Nephron (organoid): ENCODE results near the gene CACNA1C.

Experiments used
- H3K27ac Mint-ChIP-seq, 3 experiments: 2 replicates each; pipeline ENCODE4 v1.8.0; 2020; ENCODE audit warnings: mixed read lengths in 3 of 3, mild to moderate bottlenecking in 2 of 3, moderate library complexity in 1 of 3
- H3K27me3 Mint-ChIP-seq: 2 replicates; pipeline ENCODE4 v1.8.0; 2021; ENCODE audit warnings: low read depth, mild to moderate bottlenecking, moderate library complexity, mixed read lengths
- H3K36me3 Mint-ChIP-seq: 2 replicates; pipeline ENCODE4 v1.8.0; 2020; ENCODE audit warnings: low read depth, mixed read lengths
- H3K4me1 Mint-ChIP-seq: 2 replicates; pipeline ENCODE4 v1.8.0; 2020; ENCODE audit warnings: mixed read lengths
- H3K4me3 Mint-ChIP-seq, 3 experiments: 2 replicates each; pipeline ENCODE4 v1.8.0; 2020; ENCODE audit warnings: mild to moderate bottlenecking in 3 of 3, mixed read lengths in 3 of 3, moderate library complexity in 2 of 3
- H3K9me3 Mint-ChIP-seq: 2 replicates; pipeline ENCODE4 v1.8.0; 2020; ENCODE audit warnings: mixed read lengths
- TF ChIP-seq, protein P1 (sequence below), 3 experiments: fragments of 200-600 bp; sonication (generic); IDR thresholded peaks; one replicate each; pipeline ENCODE4 v1.5.0; 2021; ENCODE audit warnings: antibody characterized with exemption in 3 of 3; ENCODE audit not compliant: unreplicated experiment in 3 of 3

The CACNA1C gene

DNA sequence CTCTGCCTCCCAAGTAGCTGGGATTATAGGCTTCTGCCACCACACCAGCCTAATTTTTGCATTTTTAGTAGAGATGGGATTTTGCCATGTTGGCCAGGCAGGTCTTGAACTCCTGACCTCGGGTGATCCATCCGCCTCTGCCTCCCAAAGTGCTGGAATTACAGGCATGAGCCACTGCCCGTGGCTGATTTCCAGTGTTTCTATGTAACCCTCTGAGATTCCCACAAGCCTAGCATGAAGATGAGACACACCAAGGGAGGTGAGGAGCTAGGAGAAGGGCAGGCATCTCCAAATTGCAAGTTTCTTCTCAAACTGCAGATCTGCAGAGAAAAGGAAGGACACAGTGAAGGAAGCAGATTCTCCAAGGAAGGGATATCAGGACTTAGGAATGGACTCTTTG, 125.0 kb downstream of the CACNA1C start:
- H3K36me3 Mint-ChIP-seq: peaks cover 3% of the 10 kb centered on the region
- H3K4me1 Mint-ChIP-seq: peaks cover 17% of the 10 kb centered on the region
- no peak overlapping the region for H3K4me3 Mint-ChIP-seq
- TF ChIP-seq, protein P1, sequence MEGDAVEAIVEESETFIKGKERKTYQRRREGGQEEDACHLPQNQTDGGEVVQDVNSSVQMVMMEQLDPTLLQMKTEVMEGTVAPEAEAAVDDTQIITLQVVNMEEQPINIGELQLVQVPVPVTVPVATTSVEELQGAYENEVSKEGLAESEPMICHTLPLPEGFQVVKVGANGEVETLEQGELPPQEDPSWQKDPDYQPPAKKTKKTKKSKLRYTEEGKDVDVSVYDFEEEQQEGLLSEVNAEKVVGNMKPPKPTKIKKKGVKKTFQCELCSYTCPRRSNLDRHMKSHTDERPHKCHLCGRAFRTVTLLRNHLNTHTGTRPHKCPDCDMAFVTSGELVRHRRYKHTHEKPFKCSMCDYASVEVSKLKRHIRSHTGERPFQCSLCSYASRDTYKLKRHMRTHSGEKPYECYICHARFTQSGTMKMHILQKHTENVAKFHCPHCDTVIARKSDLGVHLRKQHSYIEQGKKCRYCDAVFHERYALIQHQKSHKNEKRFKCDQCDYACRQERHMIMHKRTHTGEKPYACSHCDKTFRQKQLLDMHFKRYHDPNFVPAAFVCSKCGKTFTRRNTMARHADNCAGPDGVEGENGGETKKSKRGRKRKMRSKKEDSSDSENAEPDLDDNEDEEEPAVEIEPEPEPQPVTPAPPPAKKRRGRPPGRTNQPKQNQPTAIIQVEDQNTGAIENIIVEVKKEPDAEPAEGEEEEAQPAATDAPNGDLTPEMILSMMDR (IDR thresholded peaks at IDR 0.05; ENCODE audit: unreplicated experiment in 3 of 3): no peak
- H3K27ac Mint-ChIP-seq: no peak overlapping the region
- no peaks in the 10 kb centered on the region for H3K27me3 Mint-ChIP-seq
- no peaks in the 10 kb centered on the region for H3K9me3 Mint-ChIP-seq

DNA sequence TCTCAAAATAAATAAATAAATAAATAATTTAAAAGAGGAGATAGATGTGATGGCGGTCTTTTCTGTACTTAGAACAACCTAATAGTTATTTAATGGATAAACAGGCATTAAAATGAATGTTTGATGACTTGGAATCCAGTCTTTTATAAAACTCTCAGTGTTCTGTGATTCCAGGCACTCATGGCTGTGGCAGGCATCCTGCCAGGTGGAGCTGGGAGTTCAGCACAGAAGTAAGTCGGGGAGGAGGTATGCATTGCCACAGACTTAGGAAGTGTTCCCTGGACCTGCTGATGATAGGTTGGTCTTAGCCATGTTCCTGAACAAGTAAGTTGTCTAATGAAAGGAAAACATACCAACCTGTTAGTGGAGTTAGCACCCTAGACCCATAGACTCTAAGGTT, 126.3 kb downstream of the CACNA1C start:
- H3K27ac Mint-ChIP-seq: no peak overlapping the region
- no peaks in the 10 kb centered on the region for H3K27me3 Mint-ChIP-seq
- H3K9me3 Mint-ChIP-seq: no peaks in the 10 kb centered on the region
- H3K36me3 Mint-ChIP-seq: peaks cover 3% of the 10 kb centered on the region
- H3K4me1 Mint-ChIP-seq: peaks cover 18% of the 10 kb centered on the region
- H3K4me3 Mint-ChIP-seq: no peak overlapping the region
- TF ChIP-seq, protein P1 (IDR thresholded peaks at IDR 0.05; ENCODE audit: unreplicated experiment in 3 of 3): no peak

DNA sequence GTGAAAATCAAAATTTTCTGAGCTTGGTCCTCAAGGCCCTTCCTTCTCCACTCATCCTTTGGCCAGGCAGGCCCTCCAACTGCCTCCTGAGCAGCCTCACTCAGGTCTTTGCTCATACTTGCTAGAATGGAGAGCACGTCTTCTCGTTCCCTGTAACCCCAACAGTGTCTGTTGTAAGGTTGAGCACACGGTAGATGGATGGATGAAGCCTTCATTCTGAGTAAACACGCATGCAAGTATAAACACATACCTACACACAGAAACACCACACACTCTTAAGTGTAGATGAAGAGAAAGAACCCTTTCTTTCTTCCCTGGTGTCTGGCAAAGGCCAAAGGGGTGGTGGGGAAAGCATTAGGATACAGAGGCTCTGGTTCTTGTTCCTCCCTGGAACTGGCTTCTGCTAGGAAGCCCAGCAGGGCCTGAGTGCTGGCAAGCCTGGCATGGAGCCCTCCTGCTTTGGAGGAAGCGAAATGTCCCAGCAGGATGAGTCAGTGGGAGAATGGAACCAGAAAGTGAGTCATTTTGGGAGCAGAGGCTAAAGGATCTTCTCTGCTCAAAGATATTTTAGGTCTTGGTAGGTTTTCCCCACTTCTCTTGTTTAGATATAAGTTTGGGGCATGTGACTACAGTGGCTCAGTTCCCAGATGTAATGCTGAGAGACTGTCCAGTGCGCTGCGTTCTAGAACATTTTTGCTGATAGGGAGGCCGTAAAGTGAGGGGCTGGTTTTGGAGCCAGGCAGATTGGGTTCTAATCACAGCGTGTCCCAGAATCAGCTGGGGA, 127.4 kb downstream of the CACNA1C start:
- peaks cover 3% of the 10 kb centered on the region for H3K36me3 Mint-ChIP-seq
- no peaks in the 10 kb centered on the region for H3K9me3 Mint-ChIP-seq
- TF ChIP-seq, protein P1 (IDR thresholded peaks at IDR 0.05; ENCODE audit: unreplicated experiment in 3 of 3): no peak
- peaks cover 23% of the 10 kb centered on the region for H3K4me1 Mint-ChIP-seq
- peak overlapping the region in 2 of 3 experiments; percentile 21 to 39 for H3K27ac Mint-ChIP-seq
- H3K4me3 Mint-ChIP-seq: no peak overlapping the region
- H3K27me3 Mint-ChIP-seq: no peaks in the 10 kb centered on the region

DNA sequence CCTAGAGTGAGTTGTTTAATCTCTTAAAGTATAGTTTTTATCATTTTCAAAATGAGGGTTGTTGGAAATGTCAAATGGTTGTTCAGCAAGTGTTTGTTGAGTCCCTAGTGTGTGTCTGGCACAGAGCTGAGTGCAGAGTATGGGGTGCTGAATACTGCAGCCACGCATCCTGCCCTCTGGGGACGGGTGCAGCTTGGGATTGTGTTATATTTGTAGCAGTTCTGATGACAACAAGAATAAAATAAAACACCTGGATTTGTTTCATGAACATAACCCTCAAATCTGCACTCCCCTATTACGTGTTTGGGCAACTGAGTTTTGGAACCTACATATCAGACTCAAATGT, 127.9 kb downstream of the CACNA1C start:
- TF ChIP-seq, protein P1 (IDR thresholded peaks at IDR 0.05; ENCODE audit: unreplicated experiment in 3 of 3): no peak
- H3K27ac Mint-ChIP-seq: peak overlapping the region in 2 of 3 experiments; percentile 21 to 39
- H3K36me3 Mint-ChIP-seq: peaks cover 3% of the 10 kb centered on the region
- H3K27me3 Mint-ChIP-seq: no peaks in the 10 kb centered on the region
- H3K4me3 Mint-ChIP-seq: no peak overlapping the region
- no peaks in the 10 kb centered on the region for H3K9me3 Mint-ChIP-seq
- peaks cover 23% of the 10 kb centered on the region for H3K4me1 Mint-ChIP-seq

DNA sequence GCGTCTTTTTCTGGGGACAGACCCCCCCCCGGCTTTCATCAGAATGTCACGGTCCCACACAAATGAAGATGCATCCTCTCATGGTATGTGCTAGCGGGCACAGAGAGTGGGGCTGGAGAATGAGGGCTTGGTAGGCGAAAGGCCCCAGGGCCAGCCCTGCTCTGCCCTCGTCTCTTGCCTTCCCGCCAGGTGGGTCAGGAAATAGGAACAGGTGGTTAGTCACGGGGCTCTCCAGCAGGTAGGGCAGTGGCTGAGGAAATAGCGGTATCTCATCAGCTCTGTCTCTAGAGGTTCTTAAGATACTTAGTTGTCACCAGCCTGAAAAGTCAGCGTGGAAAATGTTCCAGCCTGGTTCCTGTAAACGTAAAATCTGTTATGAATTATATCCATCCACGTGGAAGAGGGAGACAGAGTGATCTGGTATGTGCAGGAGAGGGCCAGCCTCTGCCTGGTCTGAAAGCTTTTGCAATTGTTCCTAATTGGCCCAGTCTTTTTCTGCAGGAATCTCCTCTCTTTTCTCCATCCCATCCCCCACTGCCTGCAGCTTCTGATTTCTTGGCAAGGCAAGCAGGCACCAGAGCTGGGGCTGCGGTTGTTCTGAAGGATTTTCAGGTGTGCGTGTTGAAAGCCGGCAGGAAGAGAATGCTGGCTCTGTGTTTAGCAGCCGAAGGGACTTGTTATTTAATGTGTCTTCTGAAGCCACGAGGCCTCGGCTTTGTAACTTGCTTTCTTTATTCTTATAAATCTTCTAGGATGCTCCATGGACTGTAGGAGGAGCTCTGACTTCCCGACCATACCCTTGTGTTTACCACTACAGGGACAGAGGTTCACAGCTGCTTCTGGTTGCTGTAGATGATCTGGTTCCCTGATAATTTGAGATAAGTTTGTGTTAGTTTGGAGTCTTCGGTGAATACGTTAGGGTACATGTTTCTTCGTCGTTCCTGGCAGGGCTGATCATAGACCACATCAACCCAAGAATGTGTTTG, 131.1 kb downstream of the CACNA1C start:
- TF ChIP-seq, protein P1 (IDR thresholded peaks at IDR 0.05; ENCODE audit: unreplicated experiment in 3 of 3): peak in 1 of 3 experiments; percentile 19
- H3K9me3 Mint-ChIP-seq: no peaks in the 10 kb centered on the region
- H3K36me3 Mint-ChIP-seq: peaks cover 3% of the 10 kb centered on the region
- H3K27ac Mint-ChIP-seq: peak overlapping the region; percentile 34 to 62 (median 58)
- H3K4me3 Mint-ChIP-seq: no peak overlapping the region
- H3K27me3 Mint-ChIP-seq: peaks cover 4% of the 10 kb centered on the region
- peaks cover 23% of the 10 kb centered on the region for H3K4me1 Mint-ChIP-seq
